NT2/D1 (cell line): ENCODE data around the gene OR52E6.

Experiments used
- YY1 ChIP-seq: IDR thresholded peaks from 2 replicates; pipeline ENCODE4 v1.6.1; 2011; ENCODE audit not compliant: insufficient read length, insufficient read depth
- ZNF274 ChIP-seq: IDR thresholded peaks from 2 replicates; pipeline ENCODE4 v1.6.1; 2011; ENCODE audit warnings: mild to moderate bottlenecking, low read depth, low read length

- no peak for TF ChIP-seq ZNF274
- TF ChIP-seq YY1, result no peak
Observed at GRCh38 chr11:5851002-5851401, 9.3 kb upstream of the OR52E6 start.
